HG03571 (cell line): ENCODE results near the gene ZBTB44.

Experiments
- ATAC-seq: cut with Tn5 transposase; IDR thresholded peaks from one replicate; pipeline ENCODE4 v1.9.1; 2021; ENCODE audit not compliant: unreplicated experiment

ZBTB44 gene

DNA sequence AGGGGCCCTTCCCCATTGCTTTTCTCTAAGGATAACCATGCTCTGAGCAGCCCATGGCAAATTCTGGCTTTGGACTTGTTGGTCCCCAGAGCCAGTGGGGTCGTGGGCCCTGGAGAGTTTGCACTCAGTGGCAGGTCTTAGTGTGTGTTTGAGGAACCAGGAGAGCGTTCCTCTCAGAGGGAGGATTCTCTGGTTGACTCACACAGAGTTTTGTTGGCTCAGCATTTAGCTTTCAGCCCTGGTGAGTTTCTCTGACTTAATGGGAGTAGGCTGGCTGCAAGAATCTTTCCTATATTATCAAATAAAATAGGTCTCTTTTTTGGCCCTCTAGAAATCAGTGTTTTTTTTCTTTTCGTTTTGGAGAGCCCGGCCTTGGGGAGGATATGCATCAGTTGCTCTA lies 134.2 kb downstream of the ZBTB44 start:
- ATAC-seq: no peak

GRCh38 chr11:130179396-130180306 lies 135.1 kb downstream of the ZBTB44 start:
- no peak for ATAC-seq

DNA sequence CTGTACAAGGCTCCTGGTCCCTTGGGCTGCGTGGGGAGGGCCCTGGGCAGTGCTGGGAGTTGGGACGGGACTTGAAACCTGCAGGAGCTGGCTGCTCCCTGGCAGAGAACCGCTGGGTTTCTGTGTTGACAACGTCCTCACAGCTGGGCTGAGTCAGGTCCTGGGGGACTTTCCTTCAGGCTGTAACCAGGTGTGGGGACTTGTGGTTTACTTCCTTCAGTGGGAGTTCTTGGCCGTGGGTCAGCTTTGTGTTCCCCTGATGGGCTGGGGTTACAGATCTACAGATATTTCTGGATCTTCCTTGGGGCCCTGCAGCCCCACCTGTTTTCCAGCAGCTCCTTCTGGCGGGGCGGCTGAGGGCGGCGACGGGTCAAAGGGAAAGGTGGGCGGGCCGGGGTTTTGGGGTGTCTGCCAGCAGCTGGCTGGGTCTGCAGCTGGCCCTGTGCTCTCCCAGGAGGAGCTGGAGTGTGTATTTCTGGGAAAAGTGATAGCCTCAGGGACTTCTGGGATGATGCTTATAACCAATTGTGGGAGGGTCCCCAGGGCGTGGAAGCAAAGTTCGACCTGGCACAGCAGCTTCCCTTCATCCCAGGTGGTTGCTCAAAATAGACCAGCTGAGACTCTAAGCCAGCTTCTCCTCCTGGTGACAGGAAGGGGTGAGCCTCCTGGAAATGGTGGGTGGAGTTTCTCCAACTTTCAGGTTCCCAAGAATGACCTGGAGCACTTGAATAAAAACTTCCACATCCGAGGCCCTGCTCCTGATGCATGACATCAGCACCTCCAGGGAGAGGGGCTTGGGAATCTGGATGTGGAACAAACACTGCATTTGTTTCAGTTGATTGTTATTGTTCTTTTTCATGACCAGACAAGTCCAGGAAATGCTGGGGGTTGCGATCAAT lies 136.0 kb downstream of the ZBTB44 start:
- ATAC-seq: no peak

- no peak for ATAC-seq
Measured at GRCh38 chr11:130177782-130178181, 136.9 kb downstream of the ZBTB44 start.
